ENCODE results near the gene C19orf38. TPM values are rescaled to one million over a fixed set of nuclear protein-coding genes. Genes with fewer than 3 reads are reported as not detected.

Gene C19orf38
- total and polyA plus RNA-seq, 4 donors: 4.2 to 48.7 (median 8.3) TPM

GRCh38 chr19:10863107-10863717 lies 15.0 kb downstream of the C19orf38 start:
- WGBS, 2 donors: 63 to 82% methylated on average over 18 of the region's 18 CpGs
- Histone ChIP-seq H3K27ac (ENCODE audit: low read depth in 1 of 2, low read length in 1 of 2) (peak overlapping the region in 1 of 2 donors; percentile 61), H3K4me3 (no peak overlapping the region), H3K36me3 (ENCODE audit: control insufficient read depth in 4 of 4, insufficient read depth in 4 of 4, low read length in 4 of 4) (no peaks in the 10 kb centered on the region), H3K4me1 (ENCODE audit: control insufficient read depth in 5 of 5, insufficient read depth in 5 of 5, low read length in 5 of 5) (peaks cover 0 to 3% (median 0%) of the 10 kb centered on the region in 5 donors), H3K9me3 (ENCODE audit: control insufficient read depth in 4 of 4, insufficient read depth in 3 of 4, low read length in 3 of 4) (no peaks in the 10 kb centered on the region), H3K27me3 (ENCODE audit: control insufficient read depth in 3 of 3, insufficient read depth in 3 of 3, low read length in 2 of 3) (no peaks in the 10 kb centered on the region), H3K9ac (ENCODE audit: insufficient read depth in 1 of 2, low read length in 2 of 2) (no peak overlapping the region)
- no peak for ATAC-seq (ENCODE audit: insufficient read depth, low FRiP score)
- TF ChIP-seq CTCF (IDR thresholded peaks at IDR 0.05; ENCODE audit: control extremely low read depth, extremely low read depth): no peak
- DNase-seq: peak; percentile 44 to 77 (median 64)

- 16 to 26% methylated on average over 6 of the region's 6 CpGs for WGBS, 2 donors
- DNase-seq: peak; percentile 82 to 86 (median 83)
- ATAC-seq (ENCODE audit: insufficient read depth, low FRiP score): peak; percentile 78
- peak; percentile 74 for TF ChIP-seq CTCF (IDR thresholded peaks at IDR 0.05; ENCODE audit: control extremely low read depth, extremely low read depth)
- H3K9me3 ChIP-seq (ENCODE audit: control insufficient read depth in 4 of 4, insufficient read depth in 3 of 4, low read length in 3 of 4): no peaks in the 10 kb centered on the region
- no peak overlapping the region for H3K9ac ChIP-seq (ENCODE audit: insufficient read depth in 1 of 2, low read length in 2 of 2)
- no peaks in the 10 kb centered on the region for H3K36me3 ChIP-seq (ENCODE audit: control insufficient read depth in 4 of 4, insufficient read depth in 4 of 4, low read length in 4 of 4)
- peaks cover 0 to 3% (median 0%) of the 10 kb centered on the region in 5 donors for H3K4me1 ChIP-seq (ENCODE audit: control insufficient read depth in 5 of 5, insufficient read depth in 5 of 5, low read length in 5 of 5)
- H3K27ac ChIP-seq (ENCODE audit: low read depth in 1 of 2, low read length in 1 of 2): no peak overlapping the region
- H3K27me3 ChIP-seq (ENCODE audit: control insufficient read depth in 3 of 3, insufficient read depth in 3 of 3, low read length in 2 of 3): no peaks in the 10 kb centered on the region
- H3K4me3 ChIP-seq: no peak overlapping the region
These were observed 16.3 kb downstream of the C19orf38 start for GRCh38 chr19:10864538-10864899.

GRCh38 chr19:10866495-10866894 lies 18.3 kb downstream of the C19orf38 start:
- no peak for TF ChIP-seq CTCF (IDR thresholded peaks at IDR 0.05; ENCODE audit: control extremely low read depth, extremely low read depth)
- H3K27ac ChIP-seq (ENCODE audit: low read depth in 1 of 2, low read length in 1 of 2): no peak overlapping the region
- H3K4me3 ChIP-seq: no peak overlapping the region
- H3K36me3 ChIP-seq (ENCODE audit: control insufficient read depth in 4 of 4, insufficient read depth in 4 of 4, low read length in 4 of 4): no peaks in the 10 kb centered on the region
- peaks cover 0 to 3% (median 0%) of the 10 kb centered on the region in 5 donors for H3K4me1 ChIP-seq (ENCODE audit: control insufficient read depth in 5 of 5, insufficient read depth in 5 of 5, low read length in 5 of 5)
- H3K27me3 ChIP-seq (ENCODE audit: control insufficient read depth in 3 of 3, insufficient read depth in 3 of 3, low read length in 2 of 3): no peaks in the 10 kb centered on the region
- ATAC-seq (ENCODE audit: insufficient read depth, low FRiP score): no peak
- H3K9ac ChIP-seq (ENCODE audit: insufficient read depth in 1 of 2, low read length in 2 of 2): no peak overlapping the region
- 80% methylated on average over 10 of the region's 10 CpGs for WGBS, 2 donors
- H3K9me3 ChIP-seq (ENCODE audit: control insufficient read depth in 4 of 4, insufficient read depth in 3 of 4, low read length in 3 of 4): no peaks in the 10 kb centered on the region
- DNase-seq: no peak

Measured in lung (tissue), 12 donors.